ENCODE results near the gene ASB10.

GRCh38 chr7:151201751-151202150 is 14.7 kb upstream of the ASB10 start:
- TF ChIP-seq CTCF (IDR thresholded peaks at IDR 0.05): no peak
- TF ChIP-seq POLR2A (IDR thresholded peaks at IDR 0.05): no peak
- TF ChIP-seq POLR2AphosphoS5 (IDR thresholded peaks at IDR 0.05): no peak
